H1 (cell line): ENCODE data around the gene SPRED1. TPM values are rescaled to one million over a fixed set of nuclear protein-coding genes. Genes with fewer than 3 reads are reported as not detected.

Experiments
- CTCF ChIA-PET: fragments of 300-600 bp; sonication (Branson Sonifier 250); formaldehyde crosslinking; loops from one replicate; lab custom pipeline; 2021; ENCODE audit not compliant: partially characterized antibody; lab: Charles Lee
- POLR2A ChIA-PET: fragments of 300-600 bp; sonication (Branson Sonifier 250); formaldehyde crosslinking; loops from one replicate; lab custom pipeline; 2021; ENCODE audit warnings: inconsistent platforms; ENCODE audit not compliant: partially characterized antibody; lab: Charles Lee
- DNase-seq, 2 experiments: peaks; one replicate each; pipeline versions ENCODE4 v3.0.0 to v3.0.0-alpha.2; 2010 to 2022; ENCODE audit warnings: low spot score in 2 of 2, low read depth in 1 of 2, mixed read lengths in 1 of 2
- FAIRE-seq: peaks from 2 replicates; lab custom pipeline; 2011; peaks lifted over from hg19 to GRCh38; lab: Jason Lieb, UNC
- H2AFZ ChIP-seq: 2 replicates; pipeline ENCODE4 v1.8.1; 2012; ENCODE audit warnings: low read length, inconsistent platforms
- H2AK5ac ChIP-seq: 2 replicates; pipeline ENCODE4 v1.6.1; 2013; ENCODE audit warnings: low read depth, low read length
- H2BK120ac ChIP-seq: replicated peaks from 2 replicates; pipeline ENCODE3; 2013; ENCODE audit warnings: low read depth, low read length, inconsistent platforms
- H2BK12ac ChIP-seq: 2 replicates; pipeline ENCODE4 v1.6.1; 2013; ENCODE audit warnings: low read depth, low read length
- H2BK15ac ChIP-seq: 2 replicates; pipeline ENCODE4 v1.6.1; 2013; ENCODE audit warnings: low read length
- H2BK20ac ChIP-seq: 2 replicates; pipeline ENCODE4 v1.6.1; 2013; ENCODE audit warnings: low read length
- H2BK5ac ChIP-seq: 2 replicates; pipeline ENCODE4 v1.6.1; 2013; ENCODE audit warnings: low read depth, low read length
- H3K14ac ChIP-seq: 2 replicates; pipeline ENCODE4 v1.6.1; 2013; ENCODE audit warnings: inconsistent platforms; ENCODE audit not compliant: insufficient read length
- H3K18ac ChIP-seq: 2 replicates; pipeline ENCODE4 v1.6.1; 2013; ENCODE audit warnings: low read length; ENCODE audit errors: extremely low read depth
- H3K23ac ChIP-seq: 2 replicates; pipeline ENCODE4 v1.6.1; 2013; ENCODE audit warnings: inconsistent platforms; ENCODE audit not compliant: insufficient read length
- H3K23me2 ChIP-seq: 2 replicates; pipeline ENCODE4 v1.6.1; 2013; ENCODE audit warnings: low read depth, low read length
- H3K27ac ChIP-seq: 2 replicates; pipeline ENCODE4 v1.6.1; 2011; ENCODE audit warnings: low read depth, low read length, inconsistent platforms
- H3K27me3 ChIP-seq, 4 experiments: replicated peaks in 1 of 4; 1 replicate in 1 of 4; 2 replicates in 3 of 4; pipeline versions ENCODE4 v1.6.1 to v1.8.1; 2011 to 2013; ENCODE audit warnings: low read length in 3 of 4, mild to moderate bottlenecking in 3 of 4, inconsistent platforms in 2 of 4, mixed read lengths in 2 of 4, moderate library complexity in 1 of 4; ENCODE audit not compliant: control insufficient read depth in 3 of 4, insufficient read depth in 3 of 4; ENCODE audit errors: extremely low read depth in 1 of 4
- H3K36me3 ChIP-seq, 4 experiments: 2 replicates each; pipeline versions ENCODE4 v1.6.1 to v1.8.1; 2011 to 2013; ENCODE audit warnings: mild to moderate bottlenecking in 4 of 4, low read length in 3 of 4, moderate library complexity in 2 of 4, control low read depth in 1 of 4, inconsistent platforms in 1 of 4; ENCODE audit not compliant: insufficient read depth in 4 of 4, control insufficient read depth in 2 of 4
- H3K4ac ChIP-seq: replicated peaks from 2 replicates; pipeline ENCODE3; 2013; ENCODE audit warnings: low read length, low read depth, mixed read lengths, inconsistent platforms; ENCODE audit not compliant: insufficient read length
- H3K4me1 ChIP-seq, 4 experiments: replicated peaks in 1 of 4; 1 replicate in 1 of 4; 2 replicates in 3 of 4; pipeline versions ENCODE4 v1.6.1 to v1.8.1; 2011 to 2013; ENCODE audit warnings: low read length in 3 of 4, inconsistent platforms in 2 of 4, mixed read lengths in 1 of 4; ENCODE audit not compliant: insufficient read depth in 4 of 4, control insufficient read depth in 3 of 4
- H3K4me2 ChIP-seq, 2 experiments: 2 replicates each; pipeline versions ENCODE4 v1.6.1 to v1.8.1; 2011 to 2013; ENCODE audit warnings: low read depth in 2 of 2, low read length in 2 of 2, control low read depth in 1 of 2, inconsistent platforms in 1 of 2, mild to moderate bottlenecking in 1 of 2; ENCODE audit not compliant: insufficient read depth in 1 of 2
- H3K4me3 ChIP-seq, 4 experiments: fragments of 200-600, 300-600 bp in 1 of 4; sonication (generic), shearing (Covaris generic), sonication (Bioruptor Twin) in 1 of 4; 2 replicates each; pipeline versions ENCODE4 v1.5.1 to v1.8.1; 2011 to 2016; ENCODE audit warnings: low read length in 4 of 4, low read depth in 3 of 4, control low read depth in 2 of 4, inconsistent platforms in 2 of 4, mild to moderate bottlenecking in 2 of 4, mixed read lengths in 1 of 4, moderate library complexity in 1 of 4; ENCODE audit not compliant: insufficient read depth in 2 of 4; ENCODE audit errors: extremely low read depth in 1 of 4
- H3K56ac ChIP-seq: replicated peaks from 2 replicates; pipeline ENCODE3; 2013; ENCODE audit warnings: low read depth, mild to moderate bottlenecking, mixed read lengths, low read length, inconsistent platforms; ENCODE audit not compliant: insufficient read length
- H3K79me1 ChIP-seq: 2 replicates; pipeline ENCODE4 v1.6.1; 2013; ENCODE audit warnings: low read depth, low read length, control low read depth
- H3K79me2 ChIP-seq, 2 experiments: 2 replicates each; pipeline versions ENCODE4 v1.6.1 to v1.8.1; 2012 to 2013; ENCODE audit warnings: low read length in 2 of 2, mild to moderate bottlenecking in 2 of 2, inconsistent platforms in 1 of 2; ENCODE audit not compliant: insufficient read depth in 2 of 2, control insufficient read depth in 1 of 2
- H3K9ac ChIP-seq, 4 experiments: replicated peaks in 1 of 4; 1 replicate in 1 of 4; 2 replicates in 3 of 4; pipeline versions ENCODE4 v1.6.1 to v1.8.1; 2011 to 2013; ENCODE audit warnings: low read depth in 3 of 4, low read length in 3 of 4, control low read depth in 2 of 4, mild to moderate bottlenecking in 2 of 4, moderate library complexity in 2 of 4, inconsistent platforms in 1 of 4; ENCODE audit errors: extremely low read depth in 1 of 4
- H3K9me3 ChIP-seq, 2 experiments: 2 replicates each; pipeline versions ENCODE4 v1.6.1 to v1.8.1; 2012 to 2013; ENCODE audit warnings: mild to moderate bottlenecking in 2 of 2, moderate library complexity in 2 of 2, control low read depth in 1 of 2, inconsistent platforms in 1 of 2, low read depth in 1 of 2, low read length in 1 of 2, mixed read lengths in 1 of 2; ENCODE audit not compliant: insufficient read depth in 2 of 2
- H4K20me1 ChIP-seq, 2 experiments: replicated peaks in 1 of 2; 2 replicates each; pipeline versions ENCODE3 to v1.8.1; 2011 to 2013; ENCODE audit warnings: inconsistent platforms in 2 of 2, low read length in 2 of 2, mild to moderate bottlenecking in 1 of 2; ENCODE audit not compliant: insufficient read depth in 2 of 2, control insufficient read depth in 1 of 2
- H4K5ac ChIP-seq: 2 replicates; pipeline ENCODE4 v1.6.1; 2013; ENCODE audit warnings: low read length, low read depth, mixed read lengths, inconsistent platforms; ENCODE audit not compliant: insufficient read length
- H4K8ac ChIP-seq: 2 replicates; pipeline ENCODE4 v1.8.0; 2013; ENCODE audit warnings: mild to moderate bottlenecking, moderate library complexity, low read length, inconsistent platforms; ENCODE audit not compliant: insufficient read depth; ENCODE audit errors: extremely low read depth
- H4K91ac ChIP-seq: replicated peaks from 2 replicates; pipeline ENCODE3; 2013; ENCODE audit warnings: low read length, mixed read lengths, inconsistent platforms; ENCODE audit not compliant: insufficient read length
- CEBPB ChIP-seq: IDR thresholded peaks from 2 replicates; pipeline ENCODE4 v1.6.1; 2012; ENCODE audit warnings: low read depth, low read length
- RAD21 ChIP-seq, 2 experiments: IDR thresholded peaks in 1 of 2; conservative IDR thresholded peaks in 1 of 2; 2 replicates each; pipeline ENCODE4 v1.6.1; 2011; ENCODE audit warnings: low read depth in 2 of 2, low read length in 2 of 2, improper control_type of control experiment in 1 of 2, inconsistent platforms in 1 of 2, mild to moderate bottlenecking in 1 of 2, moderate library complexity in 1 of 2
- SIX5 ChIP-seq: IDR thresholded peaks from 2 replicates; pipeline ENCODE4 v1.6.1; 2011; ENCODE audit warnings: mild to moderate bottlenecking, low read depth, low read length
- YY1 ChIP-seq: IDR thresholded peaks from 2 replicates; pipeline ENCODE4 v1.6.1; 2011; ENCODE audit warnings: low read depth, mild to moderate bottlenecking, low read length
- WGBS, 2 experiments: shearing (Covaris generic) in 1 of 2; methylation state at CpG; one replicate each; pipeline versions ENCODE4 v1.1.6 to v1.1.7; 2013 to 2015; ENCODE audit warnings: low lambda C conversion rate in 2 of 2, mixed read lengths in 2 of 2, inconsistent platforms in 1 of 2, low coverage in 1 of 2, missing lambda C conversion rate in 1 of 2; ENCODE audit not compliant: insufficient replicate concordance in 2 of 2, insufficient coverage in 1 of 2, insufficient read length in 1 of 2; ENCODE audit errors: extremely low coverage in 1 of 2, missing lambda C conversion rate in 1 of 2; 5-methylcytosine and 5-hydroxymethylcytosine counted together
- polyA plus RNA-seq, 7 experiments: library from polyadenylated mRNA; depleted of rRNA in 3 of 7; stranded (reverse) in 5 of 7; unstranded in 2 of 7; fragments of >200 nt in 5 of 7; fragments of 200-250 nt in 2 of 7; gene quantifications; 1 replicate in 5 of 7; 2 replicates in 1 of 7; 4 replicates in 1 of 7; pipeline versions ENCODE4 v1.2.1 to v1.2.3, GENCODE V29; 2011 to 2013; ENCODE audit warnings: missing spikeins in 2 of 7, mixed read lengths in 2 of 7
- total RNA-seq: library from RNA; stranded (reverse); fragmentation: NEBNext Ultra II Directional; extraction: Animal tissue kit (Norgen Biotek cat#: 25700); gene quantifications from 2 replicates; pipeline ENCODE4 v1.2.1, GENCODE V29; 2021

Gene SPRED1
- total and polyA plus RNA-seq, 2 of the 8 experiments (the other 6 are each of a cell fraction or from before 2014, with no cell fraction given), result 5.5 to 30.3 TPM

DNA sequence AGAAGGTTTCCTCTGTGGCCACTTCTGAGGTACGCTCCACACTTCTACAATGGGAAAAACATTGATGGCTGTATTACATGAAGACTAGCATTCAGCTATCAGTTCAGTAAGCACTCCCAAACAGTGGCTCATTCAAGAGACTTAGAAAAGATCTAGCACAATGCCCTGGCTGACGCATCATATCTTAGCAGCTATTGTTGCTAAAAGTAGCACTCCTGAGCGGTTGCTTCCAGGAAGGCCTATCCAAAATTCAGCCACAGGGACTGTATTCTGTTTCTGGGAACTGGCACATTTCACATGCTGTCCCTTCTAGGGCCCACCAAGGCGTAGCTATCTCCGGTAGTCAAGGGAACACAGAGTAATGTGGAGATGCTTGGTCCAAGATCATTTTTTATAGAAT, 21.2 kb upstream of the SPRED1 start:
- no peaks in the 10 kb centered on the region; the same call in 1 of the 2 replicates for H3K79me1 ChIP-seq
- H3K4me1 ChIP-seq, result peaks cover 0 to 2% (median 0%) of the 10 kb centered on the region in 4 experiments; a peak in 1 of 7 replicates
- H4K91ac ChIP-seq, result no peak overlapping the region
- POLR2A ChIA-PET, result no interaction called here
- H2BK120ac ChIP-seq, result no peak overlapping the region
- H2BK20ac ChIP-seq, result 0 out of 2 replicates have a peak overlapping the region, but pooled peaks have one; percentile 39
- no peak overlapping the region for H3K4me3 ChIP-seq
- no peak overlapping the region for H3K4ac ChIP-seq
- H3K23me2 ChIP-seq, result no peaks in the 10 kb centered on the region
- CTCF ChIA-PET, result interaction anchor here (1.6 kb wide), 1 partner anchor 229 kb away, joined by 6 read pairs; no protein-coding TSS in a partner anchor
- H3K14ac ChIP-seq, result no peak overlapping the region
- no peak overlapping the region for H3K56ac ChIP-seq
- no peak for DNase-seq
- no peak overlapping the region for H2BK15ac ChIP-seq
- no peaks in the 10 kb centered on the region for H3K9me3 ChIP-seq
- H3K79me2 ChIP-seq, result no peaks in the 10 kb centered on the region
- TF ChIP-seq SIX5 (no peak), RAD21 (IDR thresholded peaks at IDR 0.05 in 1 of 2, conservative IDR thresholded peaks at IDR 0.05 in 1 of 2; ENCODE audit: low read depth in 2 of 2, low read length in 2 of 2) (no peak), CEBPB (no peak), YY1 (no peak)
- no peaks in the 10 kb centered on the region for H3K27me3 ChIP-seq
- H2AK5ac ChIP-seq, result no peak overlapping the region
- no peak overlapping the region for H3K18ac ChIP-seq
- H4K8ac ChIP-seq, result no peak overlapping the region
- H3K9ac ChIP-seq, result no peak overlapping the region
- H4K5ac ChIP-seq, result no peak overlapping the region
- H2AFZ ChIP-seq, result no peak overlapping the region
- H3K23ac ChIP-seq, result no peak overlapping the region
- H2BK5ac ChIP-seq, result no peak overlapping the region
- no peak overlapping the region for H2BK12ac ChIP-seq
- FAIRE-seq, result no peak
- no peaks in the 10 kb centered on the region for H3K36me3 ChIP-seq
- H3K4me2 ChIP-seq, result no peak overlapping the region
- WGBS, 2 experiments, result 95% methylated on average over 5 of the region's 5 CpGs; no CpG with 5 or more reads in 1 of the 2 experiments
- H3K27ac ChIP-seq, result no peak overlapping the region
- no peaks in the 10 kb centered on the region for H4K20me1 ChIP-seq
